ENCODE measurements around the gene SRSF2. TPM values are rescaled to one million over a fixed set of nuclear protein-coding genes. Genes with fewer than 3 reads are reported as not detected.

Gene SRSF2
- total and polyA plus RNA-seq, 2 donors: 225 to 245 TPM

- no peak for DNase-seq (ENCODE audit: low read depth in 6 of 9, low spot score in 9 of 9)
These were observed 46.4 kb downstream of the SRSF2 start for GRCh38 chr17:76690596-76691280.

GRCh38 chr17:76689859-76690258 lies 47.3 kb downstream of the SRSF2 start:
- no peaks in the 10 kb centered on the region for H3K27me3 ChIP-seq (ENCODE audit: control insufficient read depth in 2 of 2, insufficient read depth in 1 of 2, low read length in 1 of 2)
- no peaks in the 10 kb centered on the region for H3K36me3 ChIP-seq (ENCODE audit: control insufficient read depth in 2 of 2, insufficient read depth in 2 of 2, low read length in 1 of 2)
- H3K4me1 ChIP-seq (ENCODE audit: control insufficient read depth in 2 of 2, insufficient read depth in 2 of 2, low read length in 2 of 2): peaks cover 0 to 16% of the 10 kb centered on the region in 2 donors
- DNase-seq (ENCODE audit: low read depth in 6 of 9, low spot score in 9 of 9): no peak
- H3K4me3 ChIP-seq (ENCODE audit: low read length in 2 of 2): no peak overlapping the region
- H3K9me3 ChIP-seq (ENCODE audit: control insufficient read depth in 2 of 2, insufficient read depth in 1 of 2, low read length in 1 of 2): peaks cover 0 to 4% of the 10 kb centered on the region in 2 donors
- H3K27ac ChIP-seq (ENCODE audit: low read depth in 1 of 2, low read length in 1 of 2): no peak overlapping the region
- 98% methylated on average over 11 of the region's 11 CpGs for WGBS

More at GRCh38 chr17:76690596-76691280, 46.4 kb downstream of the SRSF2 start:
- no peak overlapping the region for H3K27ac ChIP-seq (ENCODE audit: low read depth in 1 of 2, low read length in 1 of 2)
- peaks cover 0 to 4% of the 10 kb centered on the region in 2 donors for H3K9me3 ChIP-seq (ENCODE audit: control insufficient read depth in 2 of 2, insufficient read depth in 1 of 2, low read length in 1 of 2)
- WGBS: 97% methylated on average over 13 of the region's 13 CpGs
- no peaks in the 10 kb centered on the region for H3K36me3 ChIP-seq (ENCODE audit: control insufficient read depth in 2 of 2, insufficient read depth in 2 of 2, low read length in 1 of 2)
- H3K27me3 ChIP-seq (ENCODE audit: control insufficient read depth in 2 of 2, insufficient read depth in 1 of 2, low read length in 1 of 2): no peaks in the 10 kb centered on the region
- H3K4me1 ChIP-seq (ENCODE audit: control insufficient read depth in 2 of 2, insufficient read depth in 2 of 2, low read length in 2 of 2): peaks cover 0 to 22% of the 10 kb centered on the region in 2 donors
- H3K4me3 ChIP-seq (ENCODE audit: low read length in 2 of 2): no peak overlapping the region

- no peak overlapping the region for H3K4me3 ChIP-seq (ENCODE audit: low read length in 2 of 2)
These were observed 48.9 kb downstream of the SRSF2 start for GRCh38 chr17:76688165-76688622.

GRCh38 chr17:76687298-76688164 lies 49.6 kb downstream of the SRSF2 start:
- 91% methylated on average over 26 of the region's 26 CpGs for WGBS
- H3K4me3 ChIP-seq (ENCODE audit: low read length in 2 of 2): no peak overlapping the region
- DNase-seq (ENCODE audit: low read depth in 6 of 9, low spot score in 9 of 9): no peak

More at GRCh38 chr17:76688165-76688622, 48.9 kb downstream of the SRSF2 start:
- no peaks in the 10 kb centered on the region for H3K36me3 ChIP-seq (ENCODE audit: control insufficient read depth in 2 of 2, insufficient read depth in 2 of 2, low read length in 1 of 2)
- no peak overlapping the region for H3K27ac ChIP-seq (ENCODE audit: low read depth in 1 of 2, low read length in 1 of 2)
- no peaks in the 10 kb centered on the region for H3K27me3 ChIP-seq (ENCODE audit: control insufficient read depth in 2 of 2, insufficient read depth in 1 of 2, low read length in 1 of 2)
- 89% methylated on average over 11 of the region's 11 CpGs for WGBS
- peaks cover 0 to 18% of the 10 kb centered on the region in 2 donors for H3K4me1 ChIP-seq (ENCODE audit: control insufficient read depth in 2 of 2, insufficient read depth in 2 of 2, low read length in 2 of 2)
- peaks cover 0 to 4% of the 10 kb centered on the region in 2 donors for H3K9me3 ChIP-seq (ENCODE audit: control insufficient read depth in 2 of 2, insufficient read depth in 1 of 2, low read length in 1 of 2)
- no peak for DNase-seq (ENCODE audit: low read depth in 6 of 9, low spot score in 9 of 9)

GRCh38 chr17:76686538-76687297 lies 50.4 kb downstream of the SRSF2 start:
- Histone ChIP-seq H3K27me3 (ENCODE audit: control insufficient read depth in 2 of 2, insufficient read depth in 1 of 2, low read length in 1 of 2) (no peaks in the 10 kb centered on the region), H3K9me3 (ENCODE audit: control insufficient read depth in 2 of 2, insufficient read depth in 1 of 2, low read length in 1 of 2) (peaks cover 0 to 4% of the 10 kb centered on the region in 2 donors), H3K4me3 (ENCODE audit: low read length in 2 of 2) (no peak overlapping the region), H3K27ac (ENCODE audit: low read depth in 1 of 2, low read length in 1 of 2) (no peak overlapping the region), H3K36me3 (ENCODE audit: control insufficient read depth in 2 of 2, insufficient read depth in 2 of 2, low read length in 1 of 2) (no peaks in the 10 kb centered on the region), H3K4me1 (ENCODE audit: control insufficient read depth in 2 of 2, insufficient read depth in 2 of 2, low read length in 2 of 2) (peaks cover 0 to 31% of the 10 kb centered on the region in 2 donors)
- no peak for DNase-seq (ENCODE audit: low read depth in 6 of 9, low spot score in 9 of 9)
- 96% methylated on average over 15 of the region's 15 CpGs for WGBS

More at GRCh38 chr17:76687298-76688164, 49.6 kb downstream of the SRSF2 start:
- H3K27me3 ChIP-seq (ENCODE audit: control insufficient read depth in 2 of 2, insufficient read depth in 1 of 2, low read length in 1 of 2): no peaks in the 10 kb centered on the region
- peaks cover 0 to 4% of the 10 kb centered on the region in 2 donors for H3K9me3 ChIP-seq (ENCODE audit: control insufficient read depth in 2 of 2, insufficient read depth in 1 of 2, low read length in 1 of 2)
- H3K4me1 ChIP-seq (ENCODE audit: control insufficient read depth in 2 of 2, insufficient read depth in 2 of 2, low read length in 2 of 2): peaks cover 0 to 23% of the 10 kb centered on the region in 2 donors
- no peaks in the 10 kb centered on the region for H3K36me3 ChIP-seq (ENCODE audit: control insufficient read depth in 2 of 2, insufficient read depth in 2 of 2, low read length in 1 of 2)
- H3K27ac ChIP-seq (ENCODE audit: low read depth in 1 of 2, low read length in 1 of 2): peak overlapping the region in 1 of 2 donors; percentile 38

GRCh38 chr17:76685846-76686245 lies 51.3 kb downstream of the SRSF2 start:
- no peaks in the 10 kb centered on the region for H3K36me3 ChIP-seq (ENCODE audit: control insufficient read depth in 2 of 2, insufficient read depth in 2 of 2, low read length in 1 of 2)
- peaks cover 5 to 39% of the 10 kb centered on the region in 2 donors for H3K4me1 ChIP-seq (ENCODE audit: control insufficient read depth in 2 of 2, insufficient read depth in 2 of 2, low read length in 2 of 2)
- no peaks in the 10 kb centered on the region for H3K27me3 ChIP-seq (ENCODE audit: control insufficient read depth in 2 of 2, insufficient read depth in 1 of 2, low read length in 1 of 2)
- DNase-seq (ENCODE audit: low read depth in 6 of 9, low spot score in 9 of 9): no peak
- H3K9me3 ChIP-seq (ENCODE audit: control insufficient read depth in 2 of 2, insufficient read depth in 1 of 2, low read length in 1 of 2): peaks cover 0 to 4% of the 10 kb centered on the region in 2 donors
- no peak overlapping the region for H3K27ac ChIP-seq (ENCODE audit: low read depth in 1 of 2, low read length in 1 of 2)
- WGBS: 97% methylated on average over 8 of the region's 8 CpGs
- no peak overlapping the region for H3K4me3 ChIP-seq (ENCODE audit: low read length in 2 of 2)

- 95% methylated on average over 12 of the region's 12 CpGs for WGBS
- Histone ChIP-seq H3K9me3 (ENCODE audit: control insufficient read depth in 2 of 2, insufficient read depth in 1 of 2, low read length in 1 of 2) (peaks cover 0 to 4% of the 10 kb centered on the region in 2 donors), H3K27ac (ENCODE audit: low read depth in 1 of 2, low read length in 1 of 2) (no peak overlapping the region), H3K4me3 (ENCODE audit: low read length in 2 of 2) (no peak overlapping the region), H3K27me3 (ENCODE audit: control insufficient read depth in 2 of 2, insufficient read depth in 1 of 2, low read length in 1 of 2) (no peaks in the 10 kb centered on the region), H3K36me3 (ENCODE audit: control insufficient read depth in 2 of 2, insufficient read depth in 2 of 2, low read length in 1 of 2) (no peaks in the 10 kb centered on the region), H3K4me1 (ENCODE audit: control insufficient read depth in 2 of 2, insufficient read depth in 2 of 2, low read length in 2 of 2) (peaks cover 7 to 44% of the 10 kb centered on the region in 2 donors)
- DNase-seq (ENCODE audit: low read depth in 6 of 9, low spot score in 9 of 9): no peak
These were observed 51.8 kb downstream of the SRSF2 start for GRCh38 chr17:76685366-76685765.

GRCh38 chr17:76684756-76685155 lies 52.4 kb downstream of the SRSF2 start:
- Histone ChIP-seq H3K4me1 (ENCODE audit: control insufficient read depth in 2 of 2, insufficient read depth in 2 of 2, low read length in 2 of 2) (peaks cover 7 to 46% of the 10 kb centered on the region in 2 donors), H3K36me3 (ENCODE audit: control insufficient read depth in 2 of 2, insufficient read depth in 2 of 2, low read length in 1 of 2) (no peaks in the 10 kb centered on the region), H3K9me3 (ENCODE audit: control insufficient read depth in 2 of 2, insufficient read depth in 1 of 2, low read length in 1 of 2) (peaks cover 0 to 4% of the 10 kb centered on the region in 2 donors), H3K27ac (ENCODE audit: low read depth in 1 of 2, low read length in 1 of 2) (no peak overlapping the region), H3K27me3 (ENCODE audit: control insufficient read depth in 2 of 2, insufficient read depth in 1 of 2, low read length in 1 of 2) (no peaks in the 10 kb centered on the region), H3K4me3 (ENCODE audit: low read length in 2 of 2) (no peak overlapping the region)
- no peak for DNase-seq (ENCODE audit: low read depth in 6 of 9, low spot score in 9 of 9)
- 89% methylated on average over 7 of the region's 7 CpGs for WGBS

Data from thymus (tissue), 11 donors.